GM18511 (cell line): ENCODE results near the gene CD151.

Experiments used
- ATAC-seq: cut with Tn5 transposase; IDR thresholded peaks from one replicate; pipeline ENCODE4 v1.9.1; 2021; ENCODE audit warnings: mild to moderate bottlenecking, moderate library complexity; ENCODE audit not compliant: unreplicated experiment

CD151 gene

DNA sequence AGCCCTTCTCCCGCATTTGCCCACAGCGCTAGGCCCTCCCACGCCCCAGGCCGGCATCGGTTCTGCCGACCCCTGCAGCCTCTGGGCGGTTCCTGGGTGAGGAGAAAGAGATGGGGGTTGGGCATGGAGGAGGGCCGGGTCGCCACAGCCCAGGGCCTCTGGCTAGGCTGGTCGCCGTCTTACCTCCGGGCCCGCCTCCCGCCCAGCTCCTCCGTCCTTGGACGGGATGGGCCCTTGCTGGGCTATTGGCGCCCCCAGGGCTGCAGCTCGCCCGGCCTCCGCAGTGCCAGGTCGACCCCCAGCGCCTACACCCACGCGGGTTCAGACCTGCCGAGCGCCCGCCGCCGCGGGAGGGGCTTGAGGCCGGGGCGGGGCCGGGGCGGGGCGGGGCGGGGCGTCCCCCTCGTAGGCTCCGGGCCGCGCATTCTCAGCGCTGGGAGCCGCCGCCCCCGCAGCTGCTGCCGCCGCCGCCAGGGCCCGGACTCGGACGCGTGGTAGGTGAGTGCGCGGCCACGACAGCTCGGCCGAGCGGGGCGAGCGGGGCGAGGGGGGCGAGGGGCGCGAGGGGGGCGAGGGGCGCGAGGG lies at the start of gene CD151:
TSS of gene CD151 (plus strand) at position 424 of the 585 bp plus-strand sequence. CDS start 3,118 bp downstream, outside the sequence.
- ATAC-seq, result no peak

DNA sequence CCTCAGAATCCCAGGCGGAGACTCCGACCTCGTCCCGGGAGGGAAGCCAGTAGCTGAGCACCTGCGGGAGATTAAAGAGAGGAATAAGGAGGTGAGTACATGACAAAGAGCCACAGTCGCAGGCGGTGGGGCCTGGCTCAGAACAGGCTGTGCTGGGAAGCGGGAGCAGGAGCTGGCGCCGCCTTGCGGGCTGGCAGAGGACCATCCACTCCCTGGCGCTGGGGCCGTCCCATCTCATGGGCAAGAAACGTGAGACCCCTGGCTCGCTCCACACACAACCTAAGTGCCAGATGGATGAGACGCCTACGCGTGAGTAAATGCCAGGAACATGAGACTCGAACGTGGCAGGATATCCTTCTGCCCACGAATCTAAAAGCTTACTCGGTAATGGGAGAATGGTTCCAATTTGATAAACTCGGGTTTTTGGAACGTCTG lies 49.2 kb upstream of the CD151 start:
- no peak for ATAC-seq

DNA sequence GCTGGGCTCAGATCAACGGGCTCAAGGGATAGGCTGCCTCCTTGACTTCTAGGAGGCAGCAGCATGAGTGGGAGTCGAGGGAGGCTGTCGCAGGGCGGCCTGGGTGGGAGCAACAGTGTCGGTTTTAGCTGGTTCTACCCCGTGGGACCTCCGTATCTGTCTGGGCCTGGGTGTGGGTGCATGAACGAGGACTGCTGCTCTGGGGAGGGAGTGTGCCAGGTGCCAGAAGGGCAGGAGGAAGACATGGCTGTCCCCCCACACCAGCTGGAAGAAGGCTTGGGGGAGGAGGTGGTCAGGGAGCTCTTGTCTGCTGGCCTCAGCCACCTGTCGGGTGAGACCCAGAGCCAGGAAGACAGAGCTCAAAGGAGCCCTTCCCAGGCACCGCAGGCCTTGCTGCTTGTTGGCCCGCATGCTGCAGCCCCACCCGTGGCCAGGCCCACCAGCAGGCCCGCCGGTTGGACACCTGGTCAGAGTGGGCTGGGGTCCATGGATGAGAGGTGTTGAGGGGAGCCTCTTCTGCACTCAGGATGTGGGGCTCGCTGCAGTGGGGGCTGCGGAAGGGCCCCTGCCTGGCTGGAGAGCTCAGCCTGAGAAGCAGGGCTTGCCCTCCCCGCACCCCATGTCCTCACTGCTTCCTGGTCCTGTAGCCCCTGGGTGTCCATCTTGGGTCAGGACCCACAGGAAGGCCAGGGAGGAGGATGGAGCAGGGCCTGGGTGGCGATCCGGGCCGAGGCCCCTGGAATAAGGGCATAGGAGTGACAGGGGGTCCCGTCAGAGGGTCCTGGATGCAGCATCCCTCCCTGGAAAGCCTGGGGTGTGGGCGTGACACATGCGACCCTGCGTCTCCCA lies 46.3 kb upstream of the CD151 start:
- no peak for ATAC-seq

DNA sequence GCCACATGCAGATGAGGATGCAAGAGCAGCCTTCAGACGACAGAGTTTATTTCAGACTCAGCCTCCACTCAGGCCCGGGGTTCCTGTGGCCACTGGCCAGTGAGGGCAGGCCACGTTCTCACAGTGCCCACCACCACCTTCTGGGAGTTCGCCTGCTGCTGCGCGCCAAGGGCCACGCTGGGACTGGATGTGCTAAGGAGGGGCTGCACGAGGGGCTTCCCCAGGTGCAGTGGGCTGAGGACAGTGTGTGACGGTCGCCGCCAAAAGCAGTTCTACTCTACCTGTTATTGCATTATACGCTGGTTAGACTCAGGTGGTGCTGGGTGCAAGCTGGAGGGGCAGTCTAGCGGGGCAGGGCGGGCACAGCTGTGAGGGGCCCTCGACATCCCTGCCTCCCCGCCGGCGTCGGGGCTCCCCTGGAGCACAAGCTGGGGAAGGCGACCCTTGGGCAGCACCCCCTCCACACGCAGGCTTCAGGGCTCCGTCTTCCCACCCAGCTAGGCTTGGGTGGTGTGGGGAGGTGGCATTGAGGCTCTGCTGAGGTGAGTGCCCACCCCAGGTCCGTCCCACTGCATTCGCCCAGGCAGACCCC lies 45.6 kb upstream of the CD151 start:
- no peak for ATAC-seq

- ATAC-seq, result no peak
Observed at GRCh38 chr11:788009-788640, 44.6 kb upstream of the CD151 start.

DNA sequence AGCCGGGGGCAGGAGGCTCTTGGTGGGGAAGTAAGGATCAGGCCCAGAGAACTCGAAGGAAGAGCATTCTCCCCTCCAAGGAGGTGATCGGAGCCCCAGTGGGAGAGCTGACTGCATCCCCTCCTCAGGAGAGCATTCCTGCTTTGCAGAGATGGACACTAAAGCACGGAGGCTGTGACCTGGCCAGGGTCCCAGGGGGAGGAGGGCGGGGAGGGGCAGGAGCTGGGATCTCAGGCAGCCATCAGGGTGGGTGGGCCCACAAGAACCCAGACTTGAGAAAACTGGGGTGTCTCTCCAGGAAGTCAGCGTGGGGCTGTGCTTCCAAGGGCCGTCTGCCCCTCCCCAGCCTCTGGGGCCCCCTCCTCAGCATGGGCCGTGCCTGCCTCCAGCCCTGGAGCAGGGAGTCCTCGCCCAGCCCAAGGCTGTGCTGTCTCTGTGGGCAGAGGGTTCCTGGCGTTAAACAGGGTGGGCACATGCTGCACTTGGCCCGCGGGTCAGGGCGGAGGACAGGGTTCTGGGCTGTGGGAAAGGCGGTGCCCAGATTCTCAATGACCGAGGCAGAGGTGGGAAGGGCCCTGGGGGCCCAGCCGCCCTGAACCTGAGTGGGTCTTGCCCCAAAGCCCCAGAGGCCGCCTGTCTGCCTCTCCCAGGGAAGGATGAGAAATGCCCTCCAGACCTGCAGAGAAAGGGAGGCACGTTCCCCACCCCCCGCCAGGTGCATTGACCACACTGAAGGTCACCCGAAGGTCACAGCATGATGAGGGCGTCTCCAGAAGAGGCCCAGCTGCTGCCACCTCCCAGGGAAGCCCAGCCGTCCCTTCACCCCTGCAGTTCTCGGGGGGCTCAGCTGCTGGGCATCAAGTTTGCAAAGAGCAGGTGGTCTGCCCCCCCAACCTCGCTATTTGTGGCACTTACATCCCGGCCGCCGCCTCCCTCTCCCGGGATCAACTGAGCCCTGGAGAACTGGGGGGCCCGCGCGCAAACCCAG lies 43.5 kb upstream of the CD151 start:
- ATAC-seq, result no peak

DNA sequence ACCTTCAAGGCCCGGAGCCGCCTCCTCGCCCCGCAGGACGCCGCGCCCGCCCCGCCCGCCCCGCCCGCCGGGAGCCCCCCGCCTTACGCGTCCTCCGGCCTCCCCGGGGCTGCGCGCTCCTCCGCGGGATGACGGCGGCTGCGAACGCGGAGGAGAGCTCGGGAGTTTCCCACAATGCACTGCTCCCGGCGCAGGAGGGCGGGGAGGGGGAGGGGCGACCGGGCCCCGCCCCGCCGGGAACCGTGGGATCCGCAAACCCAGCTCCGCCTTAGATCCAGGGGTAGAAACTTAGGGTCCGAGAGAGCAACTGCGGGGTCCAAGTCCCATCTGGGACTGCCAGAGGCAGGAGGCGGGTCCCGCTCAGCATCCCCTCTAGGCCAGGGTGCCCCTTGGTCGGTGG lies 42.8 kb upstream of the CD151 start, which contains the start of gene CEND1:
TSS of gene CEND1 (minus strand) at position 148 of the 400 bp plus-strand sequence. CDS start 1,514 bp downstream, outside the sequence.
- no peak for ATAC-seq

DNA sequence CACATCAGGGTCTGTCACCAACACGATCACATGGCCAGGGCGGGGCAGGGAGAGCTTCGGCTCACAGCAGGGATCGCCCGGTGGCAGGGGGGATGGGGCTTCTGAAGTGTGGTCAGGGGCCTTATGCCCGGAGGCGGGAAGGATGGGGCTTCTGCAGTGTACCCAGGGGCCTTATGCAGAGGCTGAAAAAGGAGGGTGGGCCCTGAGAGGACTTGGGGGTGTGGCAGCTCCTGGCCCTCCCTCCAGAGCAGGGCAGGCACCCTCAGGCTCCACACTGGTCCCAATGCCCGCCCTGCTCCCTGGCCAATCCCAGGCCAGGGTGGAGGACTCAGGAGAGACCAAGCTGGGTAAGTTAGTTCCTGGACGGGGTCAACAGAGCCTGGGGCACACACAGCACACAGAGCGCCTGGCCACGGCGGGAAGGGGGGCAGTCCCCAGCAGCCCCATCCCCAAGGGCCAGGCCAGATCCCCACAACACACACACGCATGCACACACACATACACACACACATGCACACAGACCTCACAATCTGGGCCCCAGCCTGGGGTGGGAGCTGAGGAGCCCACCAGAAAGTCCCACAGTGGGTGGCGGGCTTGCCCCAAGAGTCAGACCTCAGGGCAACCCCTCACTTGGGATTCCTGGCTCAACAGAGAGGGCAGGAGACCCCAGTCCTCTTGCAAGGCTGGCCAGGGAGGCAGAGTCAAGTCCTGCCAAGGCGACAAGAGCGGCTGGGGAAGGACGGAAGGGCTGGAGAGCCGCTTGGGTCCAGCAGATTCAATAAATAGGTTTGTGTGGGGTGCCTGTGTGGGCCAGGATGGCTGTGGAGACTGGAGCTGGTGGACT lies 41.8 kb upstream of the CD151 start:
- ATAC-seq, result no peak

GRCh38 chr11:791658-792534 lies 40.9 kb upstream of the CD151 start:
- ATAC-seq, result no peak

DNA sequence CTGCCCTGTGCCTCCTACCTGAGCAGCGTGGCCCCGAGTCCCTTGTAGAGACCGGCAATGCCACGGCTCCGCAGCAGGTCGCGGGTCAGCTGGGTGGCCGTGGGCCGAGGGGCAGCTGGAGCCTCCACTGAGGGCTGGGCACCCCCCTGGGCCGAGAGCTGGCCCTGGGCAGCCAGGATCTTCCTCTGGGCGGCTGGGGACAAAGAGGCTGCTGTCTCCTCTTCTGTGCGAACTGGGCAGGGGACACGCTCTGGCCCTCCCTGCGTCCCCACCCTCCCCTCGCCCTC lies 40.3 kb upstream of the CD151 start:
- ATAC-seq, result no peak

GRCh38 chr11:792873-793272 lies 39.9 kb upstream of the CD151 start:
- ATAC-seq, result no peak

GRCh38 chr11:793556-793955 lies 39.2 kb upstream of the CD151 start:
- ATAC-seq, result no peak

GRCh38 chr11:794013-794765 lies 38.6 kb upstream of the CD151 start:
- no peak for ATAC-seq

GRCh38 chr11:794766-795633 lies 37.8 kb upstream of the CD151 start:
- ATAC-seq, result no peak

DNA sequence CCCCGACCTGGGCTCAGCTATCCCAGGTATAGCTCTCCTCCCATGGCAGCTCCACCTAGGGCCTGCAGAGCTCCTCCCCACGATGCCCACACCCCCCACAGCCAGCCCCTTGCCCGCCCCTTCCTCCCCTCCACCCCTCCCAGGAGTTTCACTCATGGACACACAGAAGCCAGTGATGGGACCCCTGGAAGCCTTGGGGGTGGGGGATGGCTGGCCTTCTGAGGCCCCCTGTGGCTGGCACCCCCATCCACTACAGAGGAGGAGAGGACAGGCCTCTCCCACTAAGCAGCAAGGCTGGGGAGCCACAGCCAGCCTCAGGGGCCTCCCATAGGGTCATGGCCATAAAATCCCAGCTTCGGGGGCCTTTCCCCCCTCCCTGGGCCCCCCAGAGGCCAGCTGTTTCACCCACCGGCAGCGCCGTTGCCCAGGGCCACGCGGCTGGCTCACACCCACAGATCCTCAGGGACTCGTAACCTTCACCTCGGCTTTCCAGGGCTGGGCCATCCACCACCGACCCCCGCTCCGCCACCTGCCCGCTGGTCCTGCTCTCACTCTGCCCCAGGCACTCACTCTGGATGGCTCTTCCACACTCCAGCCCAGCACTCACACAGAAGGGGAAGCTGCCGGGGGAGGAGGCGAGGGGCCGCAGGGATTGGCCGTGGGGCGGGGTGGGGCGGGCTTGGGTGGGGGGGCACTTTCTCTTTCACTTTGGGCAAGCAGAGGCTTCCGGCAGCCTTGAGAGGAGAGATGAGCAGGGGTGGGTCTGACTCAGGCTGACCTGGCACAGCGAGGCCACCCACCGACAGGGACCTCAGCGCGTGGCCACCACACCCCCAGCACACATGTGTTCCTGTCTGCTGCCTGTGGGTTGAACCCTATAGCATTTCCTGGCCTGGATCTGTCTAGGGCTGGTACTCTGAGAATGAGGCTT lies 36.9 kb upstream of the CD151 start:
- ATAC-seq, result no peak
